ENCODE measurements around the gene YTHDC1.

Gene YTHDC1

GRCh38 chr4:68342134-68342533, 7.8 kb downstream of the YTHDC1 start:
- Histone ChIP-seq H3K9me3 (replicated peaks; ENCODE audit: insufficient read depth, low read length) (no peaks in the 10 kb centered on the region), H3K9me2 (replicated peaks; ENCODE audit: insufficient read depth, low read length) (no peaks in the 10 kb centered on the region), H3K36me3 (replicated peaks; ENCODE audit: insufficient read depth, low read length) (no peaks in the 10 kb centered on the region; the same call in 1 of the 2 replicates), H2AFZ (ENCODE audit: low read length) (no peak overlapping the region), H3F3A (ENCODE audit: insufficient read depth, low read length) (no peaks in the 10 kb centered on the region), H3K4me3 (ENCODE audit: low read length) (no peak overlapping the region), H3K4me1 (ENCODE audit: low read length) (peaks cover 11% of the 10 kb centered on the region; the same call in 1 of the 2 replicates), H3K4me2 (ENCODE audit: low read depth, low read length) (no peak overlapping the region), H3K27me3 (replicated peaks; ENCODE audit: insufficient read depth, low read length) (no peaks in the 10 kb centered on the region), H3K9ac (ENCODE audit: low read length) (no peak overlapping the region), H4K20me1 (ENCODE audit: insufficient read depth, low read length) (peaks cover 75% of the 10 kb centered on the region), H3K27ac (ENCODE audit: low read length) (no peak overlapping the region), H3K79me2 (ENCODE audit: low read length) (peaks cover 100% of the 10 kb centered on the region)
- no peak for DNase-seq
- TF ChIP-seq CTCF (IDR thresholded peaks at IDR 0.05; ENCODE audit: low read length) (no peak), EZH2 (optimal IDR thresholded peaks at IDR 0.05; ENCODE audit: low read depth, low read length) (no peak), EZH2phosphoT487 (IDR thresholded peaks at IDR 0.05; ENCODE audit: low read length) (no peak)

- Histone ChIP-seq H3K4me3 (ENCODE audit: low read length) (no peak overlapping the region), H3K36me3 (replicated peaks; ENCODE audit: insufficient read depth, low read length) (peaks cover 6% of the 10 kb centered on the region; the same call in 1 of the 2 replicates), H2AFZ (ENCODE audit: low read length) (no peak overlapping the region), H3K4me1 (ENCODE audit: low read length) (no peaks in the 10 kb centered on the region), H3K79me2 (ENCODE audit: low read length) (peaks cover 94% of the 10 kb centered on the region), H3K9ac (ENCODE audit: low read length) (no peak overlapping the region), H3K27ac (ENCODE audit: low read length) (no peak overlapping the region), H3K27me3 (replicated peaks; ENCODE audit: insufficient read depth, low read length) (no peaks in the 10 kb centered on the region), H3K9me3 (replicated peaks; ENCODE audit: insufficient read depth, low read length) (no peaks in the 10 kb centered on the region), H4K20me1 (ENCODE audit: insufficient read depth, low read length) (peaks cover 48% of the 10 kb centered on the region), H3K9me2 (replicated peaks; ENCODE audit: insufficient read depth, low read length) (no peaks in the 10 kb centered on the region), H3F3A (ENCODE audit: insufficient read depth, low read length) (no peaks in the 10 kb centered on the region), H3K4me2 (ENCODE audit: low read depth, low read length) (no peak overlapping the region)
- TF ChIP-seq CTCF (IDR thresholded peaks at IDR 0.05; ENCODE audit: low read length) (no peak), EZH2 (optimal IDR thresholded peaks at IDR 0.05; ENCODE audit: low read depth, low read length) (no peak), EZH2phosphoT487 (IDR thresholded peaks at IDR 0.05; ENCODE audit: low read length) (no peak)
- no peak for DNase-seq
Observed at GRCh38 chr4:68338625-68339024, 11.3 kb downstream of the YTHDC1 start.

GRCh38 chr4:68337522-68337921, 12.4 kb downstream of the YTHDC1 start:
- Histone ChIP-seq H3K9ac (ENCODE audit: low read length) (no peak overlapping the region), H3K27ac (ENCODE audit: low read length) (no peak overlapping the region), H3K4me2 (ENCODE audit: low read depth, low read length) (no peak overlapping the region), H3K4me1 (ENCODE audit: low read length) (no peaks in the 10 kb centered on the region), H3K9me2 (replicated peaks; ENCODE audit: insufficient read depth, low read length) (no peaks in the 10 kb centered on the region), H3F3A (ENCODE audit: insufficient read depth, low read length) (no peaks in the 10 kb centered on the region), H2AFZ (ENCODE audit: low read length) (no peak overlapping the region), H3K27me3 (replicated peaks; ENCODE audit: insufficient read depth, low read length) (no peaks in the 10 kb centered on the region), H3K36me3 (replicated peaks; ENCODE audit: insufficient read depth, low read length) (peaks cover 9% of the 10 kb centered on the region), H4K20me1 (ENCODE audit: insufficient read depth, low read length) (peaks cover 41% of the 10 kb centered on the region), H3K79me2 (ENCODE audit: low read length) (peaks cover 94% of the 10 kb centered on the region), H3K4me3 (ENCODE audit: low read length) (no peak overlapping the region), H3K9me3 (replicated peaks; ENCODE audit: insufficient read depth, low read length) (no peaks in the 10 kb centered on the region)
- DNase-seq: no peak
- TF ChIP-seq EZH2 (optimal IDR thresholded peaks at IDR 0.05; ENCODE audit: low read depth, low read length) (no peak), CTCF (IDR thresholded peaks at IDR 0.05; ENCODE audit: low read length) (no peak), EZH2phosphoT487 (IDR thresholded peaks at IDR 0.05; ENCODE audit: low read length) (no peak)

Measured in MM.1S (cell line).